GM21737 (cell line): ENCODE data around the gene GRHL1.
"Not testable (repeated sequence)": the region's sequence is repeated elsewhere in the genome, so short reads cannot be mapped to it uniquely, and the experiment has no call there.

ENCODE experiments used
- ATAC-seq: cut with Tn5 transposase; IDR thresholded peaks from one replicate; pipeline ENCODE4 v1.9.1; 2021; ENCODE audit warnings: mild to moderate bottlenecking, moderate library complexity; ENCODE audit not compliant: unreplicated experiment

Gene GRHL1

GRCh38 chr2:10007921-10008808 lies 56.7 kb downstream of the GRHL1 start:
- no peak for ATAC-seq

GRCh38 chr2:10008809-10009176 lies 57.3 kb downstream of the GRHL1 start:
- no peak for ATAC-seq

- no peak for ATAC-seq
These were observed 57.8 kb downstream of the GRHL1 start for GRCh38 chr2:10009271-10009810.

GRCh38 chr2:10009811-10010781 lies 58.6 kb downstream of the GRHL1 start:
- no peak for ATAC-seq

DNA sequence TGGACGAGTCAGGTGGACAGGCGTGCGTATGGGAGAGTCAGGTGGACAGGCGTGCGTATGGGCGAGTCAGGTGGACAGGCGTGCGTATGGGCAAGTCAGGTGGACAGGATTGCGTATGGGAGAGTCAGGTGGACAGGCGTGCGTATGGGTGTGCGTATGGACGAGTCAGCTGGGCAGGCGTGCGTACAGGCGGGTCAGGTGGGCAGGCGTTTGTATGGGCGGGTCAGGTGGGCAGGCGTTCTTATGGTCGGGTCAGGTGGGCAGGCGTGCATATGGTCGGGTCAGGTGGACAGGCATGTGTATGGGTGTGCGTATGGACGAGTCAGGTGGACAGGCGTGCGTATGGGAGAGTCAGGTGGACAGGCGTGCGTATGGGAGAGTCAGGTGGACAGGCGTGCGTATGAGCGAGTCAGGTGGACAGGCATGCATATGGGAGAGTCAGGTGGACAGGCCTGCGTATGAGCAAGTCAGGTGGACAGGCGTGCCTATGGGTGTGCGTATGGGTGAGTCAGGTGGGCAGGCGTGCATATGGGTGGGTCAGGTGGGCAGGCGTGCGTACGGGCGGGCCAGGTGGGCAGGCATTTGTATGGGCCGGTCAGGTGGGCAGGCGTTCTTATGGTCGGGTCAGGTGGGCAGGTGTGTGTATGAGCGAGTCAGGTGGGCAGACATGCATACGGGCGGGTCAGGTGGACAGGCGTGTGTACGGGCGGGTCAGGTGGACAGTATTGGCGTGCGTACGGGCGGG lies 59.5 kb downstream of the GRHL1 start:
- not testable (repeated sequence) for ATAC-seq

DNA sequence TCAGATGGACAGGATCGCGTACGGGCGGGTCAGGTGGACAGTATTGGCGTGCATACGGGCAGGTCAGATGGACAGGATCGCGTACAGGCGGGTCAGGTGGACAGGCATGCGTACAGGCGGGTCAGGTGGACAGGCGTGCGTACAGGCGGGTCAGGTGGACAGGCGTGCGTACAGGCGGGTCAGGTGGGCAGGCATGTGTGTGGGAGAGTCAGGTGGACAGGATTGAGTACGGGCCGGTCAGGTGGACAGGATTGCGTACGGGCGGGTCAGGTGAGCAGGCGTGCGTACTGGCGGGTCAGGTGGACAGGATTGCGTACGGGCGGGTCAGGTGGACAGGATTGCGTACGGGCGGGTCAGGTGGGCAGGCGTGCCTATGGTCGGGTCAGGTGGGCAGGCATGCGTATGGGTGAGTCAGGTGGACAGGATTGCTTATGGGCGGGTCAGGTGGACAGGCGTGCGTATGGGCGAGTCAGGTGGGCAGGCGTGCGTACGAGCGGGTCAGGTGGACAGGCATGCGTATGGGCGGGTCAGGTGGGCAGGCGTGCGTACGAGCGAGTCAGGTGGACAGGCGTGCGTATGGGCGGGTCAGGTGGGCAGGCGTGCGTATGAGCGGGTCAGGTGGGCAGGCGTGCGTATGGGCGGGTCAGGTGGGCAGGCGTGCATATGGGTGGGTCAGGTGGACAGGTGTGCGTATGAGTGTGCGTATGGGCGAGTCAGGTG lies 60.3 kb downstream of the GRHL1 start:
- not testable (repeated sequence) for ATAC-seq

- ATAC-seq: not testable (repeated sequence)
These were observed 61.0 kb downstream of the GRHL1 start for GRCh38 chr2:10012366-10012962.

DNA sequence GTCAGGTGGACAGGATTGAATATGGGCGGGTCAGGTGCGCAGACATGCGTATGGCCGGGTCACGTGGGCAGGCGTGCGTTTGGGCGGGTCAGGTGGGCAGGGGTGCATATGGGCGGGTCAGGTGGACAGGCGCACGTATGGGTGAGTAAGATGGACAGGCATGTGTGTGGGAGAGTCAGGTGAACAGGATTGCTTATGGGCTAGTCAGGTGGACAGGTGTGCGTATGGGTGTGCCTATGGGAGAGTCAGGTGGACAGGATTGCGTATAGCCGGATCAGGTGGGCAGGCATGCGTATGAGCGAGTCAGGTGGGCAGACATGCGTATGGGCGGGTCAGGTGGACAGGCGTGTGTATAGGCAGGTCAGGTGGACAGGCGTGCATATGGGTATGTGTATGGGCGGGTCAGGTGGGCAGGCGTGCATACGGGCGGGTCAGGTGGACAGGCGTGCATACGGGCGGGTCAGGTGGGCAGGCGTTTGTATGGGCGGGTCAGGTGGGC lies 61.5 kb downstream of the GRHL1 start:
- ATAC-seq: no peak

GRCh38 chr2:10013651-10014417 lies 62.3 kb downstream of the GRHL1 start:
- not testable (repeated sequence) for ATAC-seq

DNA sequence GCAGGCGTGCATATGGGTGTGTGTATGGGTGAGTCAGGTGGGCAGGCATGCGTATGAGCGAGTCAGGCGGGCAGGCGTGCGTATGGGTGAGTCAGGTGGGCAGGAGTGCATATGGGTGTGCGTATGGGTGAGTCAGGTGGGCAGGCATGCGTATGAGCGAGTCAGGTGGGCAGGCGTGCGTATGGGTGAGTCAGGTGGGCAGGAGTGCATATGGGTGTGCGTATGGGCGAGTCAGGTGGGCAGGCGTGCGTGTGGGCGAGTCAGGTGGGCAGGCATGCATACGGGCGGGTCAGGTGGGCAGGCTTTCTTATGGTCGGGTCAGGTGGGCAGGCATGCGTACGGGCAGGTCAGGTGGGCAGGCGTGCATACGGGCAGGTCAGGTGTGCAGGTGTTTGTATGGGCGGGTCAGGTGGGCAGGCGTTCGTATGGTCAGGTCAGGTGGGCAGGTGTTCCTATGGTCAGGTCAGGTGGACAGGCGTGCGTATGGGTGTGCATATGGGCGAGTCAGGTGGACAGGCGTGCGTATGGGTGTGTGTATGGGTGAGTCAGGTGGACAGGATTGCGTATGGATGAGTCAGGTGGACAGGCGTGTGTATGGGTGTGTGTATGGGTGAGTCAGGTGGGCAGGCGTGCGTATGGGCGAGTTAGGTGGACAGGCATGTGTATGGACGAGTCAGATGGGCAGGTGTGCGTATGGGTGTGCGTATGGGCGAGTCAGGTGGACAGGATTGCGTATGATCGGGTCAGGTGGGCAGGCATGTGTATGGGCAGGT lies 63.1 kb downstream of the GRHL1 start:
- ATAC-seq: no peak

- not testable (repeated sequence) for ATAC-seq
These were observed 64.0 kb downstream of the GRHL1 start for GRCh38 chr2:10015376-10015989.

- ATAC-seq: no peak
These were observed 64.7 kb downstream of the GRHL1 start for GRCh38 chr2:10016001-10016801.

DNA sequence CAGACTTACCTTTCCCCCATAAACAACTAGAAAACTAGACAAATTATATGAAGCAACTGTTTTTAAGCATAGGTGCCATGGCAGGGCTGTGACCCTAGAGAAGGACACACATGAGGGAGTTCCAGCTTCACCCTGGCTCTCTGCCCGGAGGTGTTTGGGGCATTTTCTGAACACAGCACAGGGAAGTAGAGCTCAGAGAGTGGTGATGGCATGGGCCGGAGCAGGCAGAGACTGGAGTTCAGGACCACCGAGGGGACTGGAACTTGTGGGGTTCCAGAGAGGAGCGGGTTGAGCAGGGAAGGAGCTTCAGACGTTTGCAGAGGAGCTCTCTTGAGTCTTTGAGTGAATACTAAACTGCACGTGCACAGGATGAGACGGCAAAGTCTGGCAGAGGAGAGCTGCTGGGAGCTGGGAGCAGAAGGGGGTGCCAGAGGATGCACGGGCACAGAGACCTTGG lies 65.3 kb downstream of the GRHL1 start:
- no peak for ATAC-seq

DNA sequence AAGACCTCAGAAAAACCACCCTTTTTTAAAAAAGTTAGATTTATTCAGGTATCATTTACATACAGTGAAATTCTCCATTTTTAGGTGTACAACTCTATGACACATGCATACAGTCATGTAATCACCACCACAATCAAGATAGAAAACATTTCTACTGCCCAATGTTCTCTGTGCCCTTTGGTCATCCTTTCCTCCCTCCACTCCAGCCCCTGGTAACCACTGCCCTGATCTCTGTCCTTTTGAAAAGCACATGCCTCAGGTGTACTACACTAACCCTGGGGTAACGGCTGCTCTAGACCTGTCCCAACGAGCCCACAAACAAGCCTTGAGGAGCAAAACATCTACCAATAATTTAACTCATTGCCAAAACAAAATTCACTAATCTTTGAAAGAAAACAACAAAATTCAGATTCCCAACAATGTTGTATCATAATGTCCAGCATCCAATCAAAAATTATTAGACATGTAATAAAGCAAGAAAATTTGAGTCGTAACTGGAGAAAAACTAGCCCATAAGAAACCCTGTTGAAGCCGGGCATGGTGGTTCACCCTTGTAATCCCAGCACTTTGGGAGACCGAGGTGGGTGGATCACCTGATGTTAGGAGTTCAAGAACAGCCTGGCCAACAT lies 65.9 kb downstream of the GRHL1 start:
- ATAC-seq: no peak

- no peak for ATAC-seq
These were observed 67.7 kb downstream of the GRHL1 start for GRCh38 chr2:10019174-10019573.
